Activated CD4-positive, CD25-positive, alpha-beta regulatory T cell treated with anti-CD3 and anti-CD28 coated beads, Interleukin-2, amount 50 U/mL, for 24 hours (primary cell): Measurements from ENCODE around the gene SREBF1.

Source experiments
- ATAC-seq, 2 donors: fragments of 150-1000 bp; cut with Tn5 transposase; one replicate each; pipeline ENCODE4 v1.10.0; 2021; ENCODE audit warnings: mild to moderate bottlenecking in 1 of 2, moderate library complexity in 1 of 2

Gene SREBF1

DNA sequence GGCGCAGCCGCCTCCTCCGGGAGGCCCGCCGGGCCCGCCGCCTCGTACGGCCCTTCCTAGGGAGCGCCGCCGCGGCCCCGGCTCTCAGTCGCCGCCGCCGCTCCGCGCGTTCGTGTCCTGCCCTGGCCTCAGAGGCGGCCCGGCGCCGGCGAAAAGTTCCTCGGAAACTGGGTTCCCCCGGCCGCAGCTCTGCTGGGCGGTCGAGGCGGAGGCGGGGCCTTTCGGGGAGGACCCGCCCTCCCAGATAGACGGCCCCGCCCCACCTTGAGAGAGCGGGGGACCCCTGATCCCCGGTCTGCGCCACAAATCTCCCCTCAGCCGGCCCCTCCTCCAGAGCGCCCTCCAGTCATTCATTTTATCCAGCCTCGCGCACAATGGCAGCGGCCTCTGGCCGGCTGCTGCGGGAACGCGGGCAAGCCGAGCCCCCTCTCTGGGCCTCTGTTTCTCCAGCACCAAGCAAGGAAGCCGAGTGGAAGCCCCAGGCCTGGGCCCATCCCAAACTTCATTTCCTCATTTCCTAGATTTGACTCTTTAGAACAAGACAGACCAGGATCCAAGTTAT is at the start of gene SREBF1:
Gene SREBF1 (minus strand): TSS at position 169 of the 562 bp plus-strand sequence. CDS start 169 bp downstream, outside the sequence.
- peak; percentile 8 to 11 for ATAC-seq

DNA sequence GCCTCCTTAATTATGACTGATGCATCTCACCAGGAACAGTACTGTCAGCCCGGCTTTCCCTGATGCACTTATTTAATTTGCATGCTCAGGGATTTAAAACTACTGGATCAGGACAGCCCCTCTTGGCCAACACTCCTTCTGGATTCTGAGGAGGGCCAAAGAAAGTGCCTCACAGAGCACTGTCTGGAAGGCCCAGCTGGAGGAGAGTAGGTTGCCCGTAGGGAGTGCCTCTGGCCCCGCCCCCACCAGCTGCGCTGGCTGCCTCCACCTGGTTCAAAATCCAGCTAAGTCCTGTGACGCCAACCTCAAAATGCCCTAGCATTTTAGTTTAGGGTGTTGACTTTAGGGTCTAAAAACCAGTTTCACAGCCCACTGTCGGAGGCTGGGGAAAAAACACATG is 49.4 kb upstream of the SREBF1 start:
- ATAC-seq = no peak

DNA sequence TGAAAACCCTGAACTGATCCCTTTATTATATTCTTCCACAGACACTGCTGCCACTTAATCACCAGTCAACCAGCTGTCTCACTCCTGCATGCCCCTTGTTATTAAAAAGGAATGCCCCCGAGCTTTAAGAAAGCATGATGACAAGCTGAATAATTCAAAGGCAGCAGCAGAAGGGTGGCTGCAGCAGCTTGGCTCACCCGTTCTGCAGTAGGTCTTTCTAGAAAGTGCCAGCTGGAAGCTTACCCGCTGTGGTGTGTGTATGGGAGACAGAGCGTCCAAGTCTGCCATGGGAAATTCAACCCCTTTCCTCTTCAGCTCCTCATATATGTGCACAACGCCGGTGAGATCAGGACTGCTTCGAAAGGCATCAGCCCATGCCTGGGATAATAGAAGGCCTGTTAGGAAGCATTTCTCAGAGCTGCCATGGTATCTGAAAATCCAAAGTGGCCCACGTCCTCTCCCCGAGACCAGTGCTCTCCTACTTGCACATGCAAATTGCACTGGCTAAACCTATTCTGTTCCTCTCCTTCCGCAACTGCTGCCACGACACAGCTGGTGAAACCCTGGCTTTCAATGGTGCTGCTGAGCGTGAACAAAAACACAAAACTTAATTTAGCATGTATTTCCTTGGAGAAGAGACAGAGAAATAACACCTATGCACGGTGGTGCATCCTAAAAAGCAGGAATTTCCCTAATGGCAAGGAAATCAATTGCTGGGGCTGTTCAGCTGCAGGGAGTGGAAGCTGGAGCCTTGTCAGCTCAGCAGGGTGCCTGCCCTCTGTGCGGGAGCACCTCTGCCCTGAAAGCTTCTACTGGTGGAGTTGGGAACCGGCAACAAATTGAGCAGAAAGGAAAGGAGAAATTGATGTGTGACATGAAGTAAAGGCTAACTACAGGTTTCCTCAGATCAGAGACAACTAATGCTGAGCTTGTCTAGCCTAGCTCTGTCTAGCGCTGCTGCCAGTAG is 47.9 kb upstream of the SREBF1 start:
- ATAC-seq = no peak

DNA sequence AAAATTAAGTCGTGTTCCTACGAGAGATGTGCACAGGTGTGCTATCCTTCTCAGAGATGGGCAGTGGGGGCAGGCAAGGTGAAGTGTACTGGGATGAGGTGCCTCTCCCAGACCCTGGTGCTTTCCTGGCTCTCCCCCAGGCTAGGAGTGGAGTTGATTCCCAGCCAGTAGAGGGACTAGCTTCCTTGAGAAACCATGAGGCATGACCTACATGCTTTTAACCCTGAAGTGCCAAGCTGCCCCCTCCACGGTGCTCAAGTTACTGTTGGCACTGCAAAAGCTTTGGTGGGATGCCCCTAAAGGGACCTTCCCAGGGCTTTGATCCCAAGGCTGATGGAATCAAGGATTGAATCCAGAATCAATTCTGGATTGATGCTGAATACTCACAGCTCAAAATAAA is 47.0 kb upstream of the SREBF1 start:
- ATAC-seq = no peak

DNA sequence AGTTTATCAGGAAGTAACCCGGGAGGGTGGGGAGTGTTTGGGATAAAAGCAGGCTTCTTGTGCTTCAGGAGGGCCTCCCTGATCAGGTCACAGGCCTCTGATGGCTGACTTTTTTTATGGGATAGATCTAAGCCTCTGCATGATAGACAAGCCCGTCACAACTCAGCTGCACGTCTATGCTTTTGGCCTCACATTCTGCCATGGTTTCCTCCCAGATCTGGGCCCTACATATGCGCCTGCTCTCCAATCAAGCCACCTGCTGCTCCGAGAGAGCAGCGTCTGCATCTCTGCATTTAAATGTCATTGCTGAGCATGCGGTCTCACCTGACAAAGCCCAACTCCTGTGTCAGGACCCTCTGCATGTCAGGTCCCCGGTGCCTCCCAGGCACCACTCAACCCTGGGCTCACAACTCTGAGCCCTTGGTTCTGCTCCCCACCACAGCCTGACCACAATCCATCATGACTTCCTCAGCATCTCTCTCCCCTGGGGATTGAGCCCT is 45.3 kb upstream of the SREBF1 start:
- no peak for ATAC-seq

DNA sequence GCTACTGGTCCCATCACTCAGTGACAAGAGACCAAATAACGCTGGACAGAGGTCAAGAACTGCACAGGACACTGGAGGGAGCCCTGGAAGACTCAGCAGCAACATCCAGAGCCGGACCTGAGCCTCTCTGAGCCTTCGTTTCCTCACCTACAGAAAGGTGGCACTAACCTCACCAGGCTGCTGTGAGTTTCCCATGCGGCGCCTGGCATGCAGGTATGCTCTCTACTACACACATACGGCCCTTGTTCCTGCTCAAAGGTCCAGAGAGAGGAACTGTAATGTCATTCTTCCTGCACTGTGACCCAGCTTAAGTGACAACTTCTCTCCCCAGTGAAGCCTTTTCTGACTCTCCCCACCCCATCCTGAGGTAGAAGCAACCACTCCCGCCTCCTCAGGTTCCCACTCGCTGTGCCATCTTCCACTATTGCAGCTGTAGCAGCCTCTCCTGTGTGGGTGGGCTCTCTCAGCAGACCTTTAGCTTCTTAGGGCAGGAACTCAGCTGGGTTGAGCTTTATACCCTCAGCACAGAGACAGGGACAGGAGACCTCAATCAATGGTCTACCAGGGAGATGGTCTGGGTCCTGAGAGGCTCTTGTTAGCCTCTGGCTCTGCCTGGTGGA is 43.9 kb upstream of the SREBF1 start:
- no peak for ATAC-seq

DNA sequence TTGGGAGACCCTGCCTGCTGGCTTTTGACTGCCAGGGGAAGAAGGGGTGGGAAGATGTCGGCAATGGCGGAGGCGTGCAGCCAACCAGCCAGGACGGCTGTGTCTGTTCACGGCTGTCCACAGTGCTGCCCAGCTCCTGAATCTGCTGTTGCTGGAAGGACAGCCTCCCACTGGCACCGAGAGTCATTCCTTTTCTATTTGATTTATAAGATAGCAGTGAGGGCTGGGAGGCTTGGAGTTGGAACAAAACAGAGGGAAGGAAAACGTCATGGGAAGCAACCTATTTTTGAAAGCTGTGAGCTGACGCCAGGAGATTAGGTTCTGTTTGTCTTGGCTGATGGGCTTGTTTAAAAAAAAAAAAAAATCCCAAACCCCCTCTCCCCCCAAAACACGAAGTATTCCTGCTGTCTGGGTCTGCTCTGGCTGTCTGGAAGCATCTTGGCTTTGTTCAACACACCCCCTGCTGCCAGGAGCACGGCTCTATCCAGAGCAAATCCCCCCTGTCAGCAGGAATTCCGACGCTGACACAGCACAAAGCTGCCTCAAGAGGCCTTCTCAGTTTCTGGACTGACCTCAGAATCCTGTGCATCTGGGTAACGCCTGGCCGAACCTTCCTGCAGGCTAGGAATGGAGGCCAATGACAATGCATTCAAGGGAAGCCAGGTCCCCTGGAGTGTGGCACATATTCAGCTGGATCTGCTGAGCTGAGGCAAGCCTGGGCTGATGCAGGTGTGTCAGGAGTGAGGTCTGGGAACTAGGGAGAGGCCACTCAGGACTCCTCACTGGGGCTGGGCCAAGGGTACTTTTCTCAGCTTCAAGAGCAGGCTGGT is 41.0 kb upstream of the SREBF1 start:
- ATAC-seq = no peak

DNA sequence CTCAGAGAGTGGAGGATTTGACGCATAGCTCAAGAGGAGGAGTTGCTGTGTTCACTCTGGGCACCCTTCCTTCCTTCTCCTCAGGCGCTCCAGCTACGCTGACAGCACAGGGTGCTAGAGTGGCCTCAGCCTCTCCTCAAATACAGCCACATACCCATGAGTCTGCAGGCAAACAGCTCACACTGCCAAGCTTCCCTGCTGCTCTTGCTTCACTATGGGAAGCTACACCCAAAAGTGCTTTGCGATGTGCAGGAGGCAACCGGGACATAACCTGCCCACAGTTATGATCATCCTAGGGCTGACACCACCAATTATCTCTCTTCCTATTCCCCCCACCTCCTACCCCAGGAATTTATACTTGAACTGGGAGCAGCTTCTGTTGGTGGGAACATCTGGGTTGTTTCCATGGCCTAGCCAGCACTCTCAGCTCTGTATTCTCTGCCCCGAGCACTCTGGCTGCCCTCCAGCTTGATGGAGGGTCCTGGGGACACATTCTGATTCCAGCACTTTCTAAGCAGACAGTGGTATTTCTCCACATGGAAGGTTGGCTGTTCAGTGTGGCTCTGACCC is 40.3 kb upstream of the SREBF1 start:
- no peak for ATAC-seq

DNA sequence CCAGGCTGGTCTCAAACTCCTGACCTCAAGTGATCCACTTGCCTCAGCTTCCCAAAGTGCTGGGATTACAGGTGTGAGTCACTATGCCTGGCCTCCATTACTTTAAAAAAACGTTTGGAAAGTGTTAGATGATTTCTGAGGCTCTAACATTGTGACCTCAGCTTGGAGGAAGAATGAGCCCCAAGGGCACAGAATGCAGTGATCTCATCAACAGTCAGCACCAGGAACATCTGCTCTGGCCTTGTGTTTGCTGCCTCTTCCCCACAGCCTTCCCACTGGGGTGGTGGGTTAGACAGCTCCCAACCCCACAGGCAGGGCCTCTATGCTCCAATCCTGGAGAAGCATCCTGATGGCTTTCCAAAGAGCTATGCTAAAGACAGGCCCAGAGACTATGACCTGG is 37.7 kb upstream of the SREBF1 start:
- ATAC-seq = no peak

DNA sequence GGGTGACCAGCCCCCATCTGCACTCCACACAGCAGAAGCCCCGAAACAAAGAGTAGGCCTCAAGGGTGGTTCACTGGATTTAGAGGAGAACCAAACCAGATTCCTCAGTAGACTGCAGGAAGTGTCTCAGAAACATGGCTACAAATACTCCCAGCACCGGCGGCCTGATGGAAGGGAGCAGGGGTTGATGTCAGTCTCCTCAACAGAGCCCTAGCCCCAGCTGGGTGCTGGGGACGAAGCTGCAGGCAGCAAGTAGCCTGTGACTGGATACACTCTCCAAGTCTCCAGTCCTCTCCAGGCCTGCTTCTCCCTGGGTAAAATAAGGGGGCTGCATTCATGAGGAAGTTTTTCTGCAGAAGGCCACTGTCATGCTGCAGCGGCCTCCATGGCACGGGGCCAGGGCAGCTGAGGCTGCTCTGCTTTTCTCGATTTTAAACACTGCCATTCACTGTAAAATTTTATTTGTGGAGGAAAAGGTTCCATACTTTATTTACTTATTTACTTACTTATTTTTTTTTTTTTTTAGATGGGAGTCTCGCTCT is 36.7 kb upstream of the SREBF1 start:
- no peak for ATAC-seq

DNA sequence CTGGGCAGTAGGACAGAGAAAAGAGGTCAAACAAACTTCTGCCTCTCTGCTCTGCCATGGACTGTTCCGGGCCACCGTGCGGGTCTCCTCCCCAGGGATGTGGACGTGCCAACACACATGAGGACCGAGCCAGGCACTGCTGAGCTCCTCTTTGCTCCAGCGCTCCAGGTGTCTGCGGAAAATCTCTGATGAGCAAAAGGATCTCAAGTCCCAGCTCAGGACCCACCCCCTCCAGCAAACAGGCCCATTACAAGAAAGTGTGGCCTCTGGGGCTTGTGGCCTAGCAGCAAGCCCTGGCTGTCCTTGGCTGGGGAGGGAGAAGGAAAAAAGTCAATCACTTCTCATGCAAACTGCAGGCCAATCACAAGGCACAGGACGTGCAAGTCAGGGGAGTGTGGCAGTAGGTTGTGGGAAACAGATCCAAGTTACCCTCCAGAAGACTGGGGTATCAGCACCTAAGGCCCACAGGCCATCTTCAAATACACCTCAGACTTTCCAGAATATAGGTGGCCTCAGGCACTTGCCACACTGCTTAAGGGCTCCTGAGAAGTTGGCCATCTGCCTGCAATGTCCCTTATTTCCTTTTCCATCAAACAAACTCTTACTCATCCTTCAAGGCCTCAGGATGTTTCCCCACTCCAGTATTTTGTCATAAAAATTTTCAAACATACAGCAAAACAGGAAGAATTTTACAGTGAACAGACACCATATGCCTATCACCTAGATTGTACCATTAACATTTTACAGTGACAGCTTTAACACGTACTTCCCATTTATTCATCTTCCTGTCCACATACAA is 36.0 kb upstream of the SREBF1 start:
- ATAC-seq = no peak

DNA sequence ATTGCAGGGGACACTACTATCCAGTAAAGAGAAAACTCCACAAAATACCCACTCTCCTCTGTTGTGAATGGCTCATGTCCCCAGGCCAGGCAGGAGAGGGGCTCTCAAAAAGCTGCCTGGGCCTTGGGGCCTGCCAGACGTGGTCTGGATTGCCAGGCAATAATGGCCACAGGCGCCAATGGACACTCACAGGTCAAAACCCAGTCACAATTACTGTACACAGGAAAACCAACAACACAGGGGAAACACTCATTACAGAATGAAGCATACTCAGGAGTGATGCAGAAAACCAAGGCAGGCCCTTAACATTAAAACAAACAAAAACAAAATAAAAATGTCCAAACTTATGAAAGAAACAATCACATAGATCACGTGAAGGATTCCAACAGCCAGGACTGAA is 35.1 kb upstream of the SREBF1 start:
- ATAC-seq = no peak

DNA sequence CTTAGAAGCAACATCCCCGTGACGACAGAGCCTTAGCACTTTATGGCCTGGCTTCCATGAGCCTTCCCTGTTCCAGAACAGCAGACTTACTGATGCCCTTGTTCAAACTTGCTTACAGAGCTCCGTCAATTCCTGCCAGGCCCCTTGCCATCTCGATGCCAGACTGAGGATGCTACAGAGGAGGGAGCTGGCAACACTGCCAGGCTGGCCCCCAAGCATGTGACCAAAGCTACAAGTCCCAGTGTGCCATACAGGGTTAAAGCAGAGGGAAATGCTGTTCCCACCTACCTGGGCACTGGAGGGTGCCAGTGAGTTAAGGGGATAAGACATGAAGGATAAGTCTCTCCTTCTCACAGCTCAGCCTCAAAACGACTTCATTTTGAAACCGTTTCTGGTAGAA is 33.5 kb upstream of the SREBF1 start:
- ATAC-seq = no peak

DNA sequence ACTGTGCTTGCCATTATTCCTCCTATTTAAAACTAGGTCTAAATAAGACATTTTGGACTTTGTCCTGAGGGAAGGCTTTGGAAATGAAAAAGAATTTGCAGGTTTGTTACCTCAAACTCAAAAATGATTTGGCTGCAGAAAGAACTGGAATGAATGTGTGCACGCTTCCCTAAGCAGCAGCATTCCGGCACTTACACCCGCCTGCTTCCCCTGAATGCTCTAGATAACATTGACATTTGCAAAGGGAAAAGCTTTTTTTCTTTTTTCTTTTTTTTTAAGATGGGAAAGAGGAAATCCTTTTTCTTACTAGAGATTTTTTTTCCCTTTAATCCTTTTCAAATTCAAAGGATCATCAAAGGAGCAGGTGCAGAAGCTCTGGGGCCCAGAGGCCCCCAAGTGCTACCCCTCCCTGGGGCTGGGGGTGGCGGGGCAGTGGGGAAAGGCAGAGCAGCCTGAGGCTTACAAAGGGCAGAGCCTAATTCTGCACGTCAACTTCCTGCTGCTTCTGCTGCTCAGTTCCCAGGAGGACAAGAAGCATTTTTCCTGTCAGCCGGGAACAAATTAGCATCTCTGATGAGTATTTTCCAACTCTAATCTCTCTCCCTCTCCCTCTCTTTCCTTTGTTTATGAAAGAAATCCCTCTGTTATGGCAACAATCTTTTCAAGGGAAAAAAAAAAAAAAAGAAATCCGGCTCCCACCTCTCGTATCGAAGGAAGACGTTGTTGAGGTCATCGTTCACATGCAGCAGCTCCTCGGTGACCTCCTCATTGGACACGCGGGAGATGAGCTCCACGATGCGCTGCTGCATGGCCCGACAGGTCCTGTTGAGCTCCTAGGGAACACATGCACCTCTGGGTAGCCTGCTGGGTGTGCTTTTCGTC is 32.1 kb upstream of the SREBF1 start:
- ATAC-seq = no peak

DNA sequence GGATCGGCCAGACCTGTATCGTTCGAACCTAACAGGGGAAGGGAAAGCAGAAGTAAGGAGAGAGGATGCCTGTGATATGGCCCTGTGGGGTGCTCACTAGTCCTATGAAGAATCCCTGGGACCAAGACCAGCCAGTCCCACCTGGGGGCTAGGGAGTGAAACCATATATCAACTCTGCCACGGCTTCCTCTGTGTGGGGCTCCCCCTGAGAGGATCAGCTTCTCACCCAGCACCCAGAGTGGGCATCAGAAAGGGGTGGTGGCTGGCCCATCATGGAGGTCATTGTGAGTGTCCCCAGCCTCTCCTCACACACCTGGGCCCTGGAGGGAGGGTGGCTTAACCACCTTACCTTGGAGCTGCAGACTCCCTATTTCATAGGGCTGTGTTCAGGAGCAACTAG is 30.1 kb upstream of the SREBF1 start:
- no peak for ATAC-seq

DNA sequence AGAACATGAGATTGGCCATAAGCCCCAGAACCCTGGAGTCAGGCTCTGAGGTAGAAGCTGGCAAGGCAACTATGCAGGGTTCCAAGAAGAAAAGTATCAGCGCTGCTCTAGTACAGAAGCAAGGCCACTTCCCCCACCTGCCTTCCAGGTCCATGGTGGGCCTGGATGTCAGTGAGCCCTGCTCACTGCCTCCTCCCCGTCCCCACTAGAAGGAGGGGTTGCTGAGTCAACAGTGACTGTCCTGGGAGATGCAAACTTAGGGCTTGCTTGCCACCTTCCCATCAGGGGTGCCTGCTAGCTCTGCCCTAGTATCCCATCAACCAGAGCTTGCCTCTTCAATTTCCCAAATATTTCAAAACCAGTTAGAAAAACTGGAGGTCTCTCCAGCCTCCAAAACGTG is 29.6 kb upstream of the SREBF1 start:
- no peak for ATAC-seq

DNA sequence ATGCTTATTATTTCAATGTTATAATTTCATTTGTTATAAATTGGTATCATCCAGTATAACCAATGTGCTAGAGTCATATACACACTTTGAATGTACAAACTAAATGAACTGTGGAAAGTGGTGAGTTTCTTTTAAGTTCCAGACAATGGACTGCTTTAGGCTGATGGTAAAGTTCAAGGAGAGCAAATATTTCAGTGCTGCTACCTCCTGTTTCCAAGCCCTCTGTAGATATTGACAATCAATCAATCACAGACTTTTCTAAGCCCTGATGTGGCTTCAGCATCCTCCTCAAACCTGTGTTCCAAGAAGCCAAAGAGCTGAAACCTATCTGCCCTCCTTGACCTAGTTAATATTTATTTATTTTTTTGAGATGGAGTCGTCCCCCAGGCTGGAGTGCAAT is 28.2 kb upstream of the SREBF1 start:
- no peak for ATAC-seq

DNA sequence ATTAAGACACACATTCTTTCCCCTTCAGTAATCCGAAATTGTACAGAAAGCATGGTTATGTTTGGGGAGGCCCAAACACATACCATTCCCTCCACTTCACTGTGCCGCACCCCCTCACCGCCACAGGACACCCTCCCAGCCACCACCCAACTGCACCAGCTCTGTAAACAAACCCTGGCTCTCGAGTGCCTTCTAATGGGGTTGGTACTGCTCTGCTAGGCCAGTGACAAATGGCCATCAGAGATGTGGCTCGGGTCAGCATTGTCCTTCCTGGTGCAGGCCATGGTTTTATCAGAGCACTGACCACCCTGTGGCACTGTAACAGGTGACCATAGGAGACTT is 24.0 kb upstream of the SREBF1 start:
- ATAC-seq = no peak

DNA sequence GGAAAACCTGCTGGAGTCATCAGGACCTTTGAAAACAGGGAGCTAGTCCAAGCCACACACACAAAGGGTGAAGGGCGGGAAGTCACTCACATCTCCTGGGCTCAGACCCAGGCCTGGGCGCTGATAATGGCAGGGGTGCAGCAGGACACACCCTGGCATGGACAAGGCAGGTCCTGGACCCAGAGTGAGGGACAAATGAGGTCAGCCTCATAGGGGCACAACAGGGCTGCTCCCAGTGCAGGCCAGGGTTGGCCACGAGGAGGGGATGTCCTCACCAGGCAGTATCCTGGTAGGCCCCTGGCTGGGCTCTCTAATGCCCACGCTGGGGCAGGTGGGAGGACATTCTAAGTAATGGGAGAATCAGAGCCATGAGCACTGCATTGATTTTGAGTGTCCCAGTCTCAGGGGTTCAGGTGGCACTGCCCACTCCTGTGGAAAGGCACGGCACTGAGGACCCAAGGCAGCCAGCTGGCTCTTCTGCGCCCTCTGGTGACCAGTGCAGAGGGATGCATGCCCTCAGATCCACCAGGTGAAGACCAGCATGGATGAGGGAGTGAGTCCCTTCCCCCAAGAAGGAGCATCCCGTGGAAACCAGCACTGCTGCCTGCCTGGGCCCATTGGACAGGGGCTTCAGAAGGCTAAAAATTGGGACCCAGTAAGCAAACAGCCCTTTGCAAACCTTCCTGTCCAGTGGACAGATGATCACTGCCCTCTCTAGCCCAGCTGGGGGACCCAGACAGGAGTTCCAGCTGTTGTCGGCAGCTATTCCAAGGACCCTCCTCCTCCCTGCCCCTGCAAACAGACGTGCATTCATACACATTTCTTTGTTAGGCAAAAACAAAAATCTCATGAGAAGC is 23.4 kb upstream of the SREBF1 start:
- ATAC-seq = peak; percentile 89 to 93
